Measurements from ENCODE around the gene NSUN6.

The NSUN6 gene, protein sequence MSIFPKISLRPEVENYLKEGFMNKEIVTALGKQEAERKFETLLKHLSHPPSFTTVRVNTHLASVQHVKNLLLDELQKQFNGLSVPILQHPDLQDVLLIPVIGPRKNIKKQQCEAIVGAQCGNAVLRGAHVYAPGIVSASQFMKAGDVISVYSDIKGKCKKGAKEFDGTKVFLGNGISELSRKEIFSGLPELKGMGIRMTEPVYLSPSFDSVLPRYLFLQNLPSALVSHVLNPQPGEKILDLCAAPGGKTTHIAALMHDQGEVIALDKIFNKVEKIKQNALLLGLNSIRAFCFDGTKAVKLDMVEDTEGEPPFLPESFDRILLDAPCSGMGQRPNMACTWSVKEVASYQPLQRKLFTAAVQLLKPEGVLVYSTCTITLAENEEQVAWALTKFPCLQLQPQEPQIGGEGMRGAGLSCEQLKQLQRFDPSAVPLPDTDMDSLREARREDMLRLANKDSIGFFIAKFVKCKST

DNA sequence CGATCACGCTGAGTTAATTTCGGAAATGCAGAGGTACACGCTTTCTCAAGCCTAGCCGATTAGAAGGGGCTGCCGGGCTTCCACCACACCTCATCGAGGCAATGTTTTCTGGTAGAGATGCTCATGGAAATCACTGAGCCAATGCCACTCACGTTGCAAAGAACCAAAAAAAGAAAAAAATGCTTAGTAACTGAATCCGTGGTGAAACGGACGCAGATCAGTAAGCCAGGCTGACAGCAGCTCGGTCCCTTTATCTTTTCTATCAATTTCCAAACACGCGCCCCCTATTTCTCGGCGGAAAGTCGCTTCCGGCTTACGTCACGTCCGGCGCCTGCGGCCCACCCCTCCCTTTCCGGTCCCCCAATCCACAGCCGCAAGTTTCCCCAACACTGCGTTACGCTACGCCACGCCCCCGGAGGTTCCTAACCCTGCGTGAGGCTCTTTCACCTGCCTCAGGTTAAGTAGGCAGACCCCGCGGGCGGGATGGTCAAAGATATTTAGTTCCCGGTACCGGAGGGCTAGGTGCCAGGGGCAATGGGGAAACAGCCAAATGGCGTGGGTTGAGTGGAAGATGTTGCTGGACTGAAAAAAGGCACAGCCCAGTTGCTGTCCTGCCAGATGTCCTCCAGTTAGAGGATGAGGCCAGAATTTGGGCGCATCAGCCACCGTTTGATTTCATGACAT is at the start of gene NSUN6:
NSUN6 (minus strand) TSS at position 264 of the 684 bp plus-strand sequence. CDS start 384 bp downstream, outside the sequence.
- POLR2A ChIA-PET: interaction anchor here (1.0 kb wide), 1 partner anchor 15 kb away, joined by 3 read pairs; no protein-coding TSS in a partner anchor
- CTCF ChIA-PET: no interaction called here
- DNase-seq (ENCODE audit: extremely low spot score): peak; percentile 78
- no peak for TF ChIP-seq BHLHE40 (IDR thresholded peaks at IDR 0.05; ENCODE audit: borderline replicate concordance)
- TF ChIP-seq ELF4 (IDR thresholded peaks at IDR 0.05): peak; percentile 43
- TF ChIP-seq HDGF (IDR thresholded peaks at IDR 0.05; ENCODE audit: borderline replicate concordance): no peak
- 0 out of 2 replicates have a peak, but pooled peaks have one; percentile 60 for TF ChIP-seq L3MBTL2 (conservative IDR thresholded peaks at IDR 0.05)
- no peak for TF ChIP-seq FOXA1 (IDR thresholded peaks at IDR 0.05)
- TF ChIP-seq, protein P1, sequence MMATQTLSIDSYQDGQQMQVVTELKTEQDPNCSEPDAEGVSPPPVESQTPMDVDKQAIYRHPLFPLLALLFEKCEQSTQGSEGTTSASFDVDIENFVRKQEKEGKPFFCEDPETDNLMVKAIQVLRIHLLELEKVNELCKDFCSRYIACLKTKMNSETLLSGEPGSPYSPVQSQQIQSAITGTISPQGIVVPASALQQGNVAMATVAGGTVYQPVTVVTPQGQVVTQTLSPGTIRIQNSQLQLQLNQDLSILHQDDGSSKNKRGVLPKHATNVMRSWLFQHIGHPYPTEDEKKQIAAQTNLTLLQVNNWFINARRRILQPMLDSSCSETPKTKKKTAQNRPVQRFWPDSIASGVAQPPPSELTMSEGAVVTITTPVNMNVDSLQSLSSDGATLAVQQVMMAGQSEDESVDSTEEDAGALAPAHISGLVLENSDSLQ (IDR thresholded peaks at IDR 0.05): peak; percentile 42

DNA sequence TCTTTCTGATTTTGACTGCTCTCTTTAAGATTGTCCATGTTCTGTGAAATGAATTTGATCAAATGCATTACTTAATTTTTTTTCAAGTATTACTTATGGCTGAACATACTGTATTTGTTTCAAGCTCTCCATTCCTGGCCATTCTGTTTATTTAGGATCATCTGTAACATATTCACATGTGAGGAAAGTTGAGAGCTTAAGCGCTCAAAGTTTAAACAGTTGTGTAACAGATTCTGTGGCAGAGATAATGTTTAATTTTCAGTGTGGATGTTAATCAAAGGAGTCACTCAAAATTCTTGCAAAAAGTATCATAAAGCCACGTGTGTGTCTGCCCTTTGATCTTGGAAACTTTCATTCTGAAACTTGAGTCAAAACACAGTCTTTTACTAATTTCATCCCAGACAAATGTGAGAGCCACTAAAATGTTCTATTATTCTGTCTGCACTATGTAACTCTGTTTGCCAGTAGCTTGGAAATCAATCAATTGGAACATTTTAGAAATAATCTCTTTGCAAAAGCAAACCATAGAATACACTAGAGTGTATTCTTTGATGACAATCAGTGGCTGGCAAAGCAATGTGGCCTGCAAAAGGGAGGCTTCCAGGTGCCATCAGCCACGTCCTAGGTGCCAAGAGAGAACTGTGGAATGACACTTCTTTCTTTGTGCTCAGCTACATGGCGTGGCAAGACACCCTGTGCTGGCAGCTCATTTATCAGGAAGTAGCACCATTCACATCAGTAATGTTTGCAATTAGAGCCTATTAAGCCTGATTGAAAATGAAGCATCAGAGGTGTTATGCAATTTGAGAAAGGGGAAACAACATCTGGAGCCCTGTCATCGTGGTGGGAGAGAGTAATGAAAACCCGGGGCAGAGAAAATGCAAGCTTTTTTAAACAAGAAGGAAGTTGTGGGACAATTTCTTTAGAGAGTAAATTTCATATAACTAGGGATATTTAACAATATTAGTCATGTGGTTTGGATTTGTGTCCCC is 48.8 kb upstream of the NSUN6 start:
- CTCF ChIA-PET: no interaction called here
- TF ChIP-seq ELF4 (IDR thresholded peaks at IDR 0.05): no peak
- no peak for TF ChIP-seq ZNF384 (IDR thresholded peaks at IDR 0.05)
- TF ChIP-seq HDGF (IDR thresholded peaks at IDR 0.05; ENCODE audit: borderline replicate concordance): no peak
- TF ChIP-seq TARDBP (IDR thresholded peaks at IDR 0.05): no peak
- no peak for TF ChIP-seq NFRKB (IDR thresholded peaks at IDR 0.05)
- TF ChIP-seq FOXK2 (IDR thresholded peaks at IDR 0.05): no peak
- TF ChIP-seq CTBP1 (IDR thresholded peaks at IDR 0.05; ENCODE audit: borderline replicate concordance): no peak
- no peak for TF ChIP-seq L3MBTL2 (conservative IDR thresholded peaks at IDR 0.05)
- POLR2A ChIA-PET: no interaction called here
- no peak for DNase-seq (ENCODE audit: extremely low spot score)

DNA sequence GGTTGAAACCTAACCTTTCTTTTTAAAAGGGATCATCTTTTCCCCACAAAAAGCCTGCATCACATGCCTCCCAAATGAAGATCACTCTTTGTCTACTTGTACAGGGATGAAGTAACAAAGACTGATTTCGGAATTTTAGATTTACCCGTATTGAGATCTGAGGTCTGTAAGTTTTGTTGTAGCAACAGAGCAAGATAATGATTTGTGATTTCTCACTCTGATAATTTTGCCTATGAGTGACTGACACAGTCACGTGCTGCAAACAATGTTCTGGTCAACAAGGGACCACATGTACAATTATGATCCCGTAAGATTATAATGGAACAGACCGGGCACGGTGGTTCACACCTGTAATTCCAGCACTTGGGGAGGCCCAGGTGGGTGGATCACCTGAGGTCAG is 39.2 kb upstream of the NSUN6 start:
- no peak for DNase-seq (ENCODE audit: extremely low spot score)
- ChIA-PET CTCF (no interaction called here), POLR2A (no interaction called here)
- TF ChIP-seq ARNT (IDR thresholded peaks at IDR 0.05) (no peak), SUZ12 (IDR thresholded peaks at IDR 0.05) (no peak), FOXA1 (IDR thresholded peaks at IDR 0.05) (no peak), SP1 (IDR thresholded peaks at IDR 0.05) (no peak), L3MBTL2 (conservative IDR thresholded peaks at IDR 0.05) (no peak), LEF1 (IDR thresholded peaks at IDR 0.05; ENCODE audit: borderline replicate concordance) (no peak), BHLHE40 (IDR thresholded peaks at IDR 0.05; ENCODE audit: borderline replicate concordance) (no peak), ELF4 (IDR thresholded peaks at IDR 0.05) (no peak), FOXM1 (IDR thresholded peaks at IDR 0.05; ENCODE audit: borderline replicate concordance) (no peak)
- TF ChIP-seq, protein P1 (IDR thresholded peaks at IDR 0.05): no peak

DNA sequence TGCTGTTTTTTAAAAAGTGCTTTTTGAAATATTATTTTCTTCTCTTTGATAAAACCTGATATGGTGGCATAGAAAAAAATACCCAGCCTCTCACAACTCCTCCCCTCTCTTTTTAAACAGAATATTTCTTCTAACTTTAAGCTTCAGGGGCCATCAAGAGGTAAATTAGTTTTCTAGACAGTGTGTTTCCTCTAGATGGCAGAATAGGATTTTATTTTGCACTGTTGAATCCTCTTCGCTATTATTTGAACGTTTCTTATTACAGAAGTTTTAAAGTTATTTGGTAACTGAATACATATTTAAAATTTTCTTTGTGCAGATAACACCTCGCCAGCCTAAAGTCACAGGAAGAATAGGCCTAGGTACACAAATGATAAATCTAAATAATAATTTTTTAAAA is 38.1 kb upstream of the NSUN6 start:
- ChIA-PET POLR2A (no interaction called here), CTCF (interaction anchor here (0.6 kb wide), 1 partner anchor 1125 kb away, joined by 3 read pairs; no protein-coding TSS in a partner anchor)
- TF ChIP-seq SP1 (IDR thresholded peaks at IDR 0.05) (no peak), LEF1 (IDR thresholded peaks at IDR 0.05; ENCODE audit: borderline replicate concordance) (no peak), ZNF384 (IDR thresholded peaks at IDR 0.05) (no peak), ELF4 (IDR thresholded peaks at IDR 0.05) (no peak), FOXM1 (IDR thresholded peaks at IDR 0.05; ENCODE audit: borderline replicate concordance) (no peak), ARNT (IDR thresholded peaks at IDR 0.05) (no peak), TARDBP (IDR thresholded peaks at IDR 0.05) (no peak), CTBP1 (IDR thresholded peaks at IDR 0.05; ENCODE audit: borderline replicate concordance) (no peak), L3MBTL2 (conservative IDR thresholded peaks at IDR 0.05) (no peak), SUZ12 (IDR thresholded peaks at IDR 0.05) (no peak)
- TF ChIP-seq, protein P1 (IDR thresholded peaks at IDR 0.05): no peak
- DNase-seq (ENCODE audit: extremely low spot score): peak; percentile 8

DNA sequence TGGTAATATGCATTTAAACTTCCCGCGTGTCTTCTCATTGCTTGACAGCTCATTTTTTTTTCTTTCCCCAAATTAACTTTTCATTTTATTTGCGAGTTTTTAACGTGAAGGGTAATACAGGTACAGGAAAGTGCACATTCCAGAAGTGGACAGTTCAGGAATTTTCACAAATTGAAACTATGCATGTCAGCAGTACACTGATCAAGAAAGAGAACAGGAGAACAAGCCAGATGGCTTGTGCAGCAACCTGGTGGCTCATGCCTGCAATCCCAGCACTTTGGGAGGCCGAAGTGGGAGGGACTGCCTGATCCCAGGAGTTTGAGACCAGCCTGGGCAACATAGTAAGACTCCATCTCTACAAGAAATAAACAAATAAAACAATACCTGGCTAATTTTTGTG is 36.3 kb upstream of the NSUN6 start:
- ChIA-PET POLR2A (no interaction called here), CTCF (no interaction called here)
- no peak for TF ChIP-seq TARDBP (IDR thresholded peaks at IDR 0.05)
- TF ChIP-seq NFRKB (IDR thresholded peaks at IDR 0.05): no peak
- TF ChIP-seq HDGF (IDR thresholded peaks at IDR 0.05; ENCODE audit: borderline replicate concordance): no peak
- no peak for TF ChIP-seq LEF1 (IDR thresholded peaks at IDR 0.05; ENCODE audit: borderline replicate concordance)
- DNase-seq (ENCODE audit: extremely low spot score): no peak
